ENCODE data around the gene GSG1L.

Gene GSG1L

DNA sequence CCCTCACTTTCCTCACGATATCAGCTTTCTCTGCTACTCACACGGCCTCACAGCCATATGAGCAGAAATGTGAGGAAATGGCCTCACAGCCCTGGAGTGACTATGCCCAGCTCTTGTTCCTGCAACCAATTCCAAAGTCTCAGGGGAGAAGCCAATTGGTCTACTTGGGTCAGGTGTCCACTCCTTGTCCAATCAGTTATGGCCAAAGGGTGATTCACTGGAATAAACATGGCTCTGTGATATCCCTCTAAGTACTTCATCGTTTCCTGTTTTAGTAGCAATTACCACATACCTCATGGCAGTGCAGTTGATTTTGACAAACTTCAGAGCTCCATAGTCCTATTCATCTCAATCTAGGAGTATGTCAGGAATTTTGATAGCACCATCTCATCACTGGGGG lies 318.2 kb downstream of the GSG1L start:
- TF ChIP-seq, protein P1, sequence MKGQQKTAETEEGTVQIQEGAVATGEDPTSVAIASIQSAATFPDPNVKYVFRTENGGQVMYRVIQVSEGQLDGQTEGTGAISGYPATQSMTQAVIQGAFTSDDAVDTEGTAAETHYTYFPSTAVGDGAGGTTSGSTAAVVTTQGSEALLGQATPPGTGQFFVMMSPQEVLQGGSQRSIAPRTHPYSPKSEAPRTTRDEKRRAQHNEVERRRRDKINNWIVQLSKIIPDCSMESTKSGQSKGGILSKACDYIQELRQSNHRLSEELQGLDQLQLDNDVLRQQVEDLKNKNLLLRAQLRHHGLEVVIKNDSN (IDR thresholded peaks at IDR 0.05): peak; percentile 62
- no peak for TF ChIP-seq YY1 (IDR thresholded peaks at IDR 0.05; ENCODE audit: low read depth)

DNA sequence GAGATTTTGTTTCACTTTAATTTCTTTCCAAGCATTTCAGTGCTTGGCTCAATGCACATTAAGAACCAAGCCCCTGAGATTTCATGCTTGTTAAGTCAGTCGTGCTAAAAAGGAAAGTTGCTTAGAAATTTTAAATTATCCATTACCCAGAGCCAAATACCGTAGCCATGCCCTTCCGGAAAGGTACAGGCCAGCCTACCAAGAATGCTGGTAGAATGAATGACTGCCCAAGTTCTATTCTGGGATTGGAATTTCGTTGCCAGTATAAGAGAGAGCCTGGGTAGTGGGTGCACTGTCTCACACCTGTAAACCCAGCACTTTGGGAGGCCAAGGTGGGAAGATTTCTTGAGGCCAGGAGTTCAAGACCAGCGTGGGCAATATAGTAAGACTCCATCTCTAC lies 319.6 kb downstream of the GSG1L start:
- TF ChIP-seq ZBTB7A (IDR thresholded peaks at IDR 0.05; ENCODE audit: low read depth): no peak
- TF ChIP-seq, protein P1 (IDR thresholded peaks at IDR 0.05): no peak
- TF ChIP-seq FOXM1 (IDR thresholded peaks at IDR 0.05; ENCODE audit: borderline replicate concordance, low read depth): no peak
- TF ChIP-seq RAD21 (IDR thresholded peaks at IDR 0.05; ENCODE audit: low read depth): no peak
- TF ChIP-seq TAF1 (IDR thresholded peaks at IDR 0.05; ENCODE audit: low read depth): no peak
- TF ChIP-seq, protein P2, sequence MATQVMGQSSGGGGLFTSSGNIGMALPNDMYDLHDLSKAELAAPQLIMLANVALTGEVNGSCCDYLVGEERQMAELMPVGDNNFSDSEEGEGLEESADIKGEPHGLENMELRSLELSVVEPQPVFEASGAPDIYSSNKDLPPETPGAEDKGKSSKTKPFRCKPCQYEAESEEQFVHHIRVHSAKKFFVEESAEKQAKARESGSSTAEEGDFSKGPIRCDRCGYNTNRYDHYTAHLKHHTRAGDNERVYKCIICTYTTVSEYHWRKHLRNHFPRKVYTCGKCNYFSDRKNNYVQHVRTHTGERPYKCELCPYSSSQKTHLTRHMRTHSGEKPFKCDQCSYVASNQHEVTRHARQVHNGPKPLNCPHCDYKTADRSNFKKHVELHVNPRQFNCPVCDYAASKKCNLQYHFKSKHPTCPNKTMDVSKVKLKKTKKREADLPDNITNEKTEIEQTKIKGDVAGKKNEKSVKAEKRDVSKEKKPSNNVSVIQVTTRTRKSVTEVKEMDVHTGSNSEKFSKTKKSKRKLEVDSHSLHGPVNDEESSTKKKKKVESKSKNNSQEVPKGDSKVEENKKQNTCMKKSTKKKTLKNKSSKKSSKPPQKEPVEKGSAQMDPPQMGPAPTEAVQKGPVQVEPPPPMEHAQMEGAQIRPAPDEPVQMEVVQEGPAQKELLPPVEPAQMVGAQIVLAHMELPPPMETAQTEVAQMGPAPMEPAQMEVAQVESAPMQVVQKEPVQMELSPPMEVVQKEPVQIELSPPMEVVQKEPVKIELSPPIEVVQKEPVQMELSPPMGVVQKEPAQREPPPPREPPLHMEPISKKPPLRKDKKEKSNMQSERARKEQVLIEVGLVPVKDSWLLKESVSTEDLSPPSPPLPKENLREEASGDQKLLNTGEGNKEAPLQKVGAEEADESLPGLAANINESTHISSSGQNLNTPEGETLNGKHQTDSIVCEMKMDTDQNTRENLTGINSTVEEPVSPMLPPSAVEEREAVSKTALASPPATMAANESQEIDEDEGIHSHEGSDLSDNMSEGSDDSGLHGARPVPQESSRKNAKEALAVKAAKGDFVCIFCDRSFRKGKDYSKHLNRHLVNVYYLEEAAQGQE (IDR thresholded peaks at IDR 0.05; ENCODE audit: low read depth): no peak
- no peak for TF ChIP-seq TCF12 (IDR thresholded peaks at IDR 0.05; ENCODE audit: low read depth)
- TF ChIP-seq EP300 (IDR thresholded peaks at IDR 0.05; ENCODE audit: borderline replicate concordance): no peak
- TF ChIP-seq YY1 (IDR thresholded peaks at IDR 0.05; ENCODE audit: low read depth): no peak
- no peak for TF ChIP-seq CEBPB (IDR thresholded peaks at IDR 0.05)
- no peak for TF ChIP-seq CREB1 (IDR thresholded peaks at IDR 0.05; ENCODE audit: low read depth)
- no peak for TF ChIP-seq NFIC (IDR thresholded peaks at IDR 0.05)
- TF ChIP-seq TEAD4 (IDR thresholded peaks at IDR 0.05): no peak
- TF ChIP-seq, protein P3, sequence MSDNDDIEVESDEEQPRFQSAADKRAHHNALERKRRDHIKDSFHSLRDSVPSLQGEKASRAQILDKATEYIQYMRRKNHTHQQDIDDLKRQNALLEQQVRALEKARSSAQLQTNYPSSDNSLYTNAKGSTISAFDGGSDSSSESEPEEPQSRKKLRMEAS (IDR thresholded peaks at IDR 0.05): no peak

DNA sequence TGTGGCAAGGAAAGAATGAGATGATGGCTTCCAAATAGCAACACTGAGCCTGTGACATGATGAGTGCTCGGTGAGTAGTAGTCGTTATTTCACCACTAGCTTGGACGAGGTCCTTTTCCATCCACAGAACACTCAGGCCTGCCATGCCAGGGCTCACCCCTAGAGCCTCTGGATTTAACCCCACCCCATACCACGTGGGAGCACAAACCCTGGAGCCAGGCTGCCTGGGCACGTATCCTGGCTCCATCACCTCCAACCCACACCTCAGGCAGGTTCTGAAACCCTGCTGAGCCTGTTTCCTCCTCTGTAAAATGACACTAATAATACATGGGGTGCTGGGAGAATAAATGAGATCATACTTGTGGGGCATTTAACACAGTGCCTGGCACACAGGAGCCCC lies 321.2 kb downstream of the GSG1L start:
- no peak for TF ChIP-seq ZBTB7A (IDR thresholded peaks at IDR 0.05; ENCODE audit: low read depth)

DNA sequence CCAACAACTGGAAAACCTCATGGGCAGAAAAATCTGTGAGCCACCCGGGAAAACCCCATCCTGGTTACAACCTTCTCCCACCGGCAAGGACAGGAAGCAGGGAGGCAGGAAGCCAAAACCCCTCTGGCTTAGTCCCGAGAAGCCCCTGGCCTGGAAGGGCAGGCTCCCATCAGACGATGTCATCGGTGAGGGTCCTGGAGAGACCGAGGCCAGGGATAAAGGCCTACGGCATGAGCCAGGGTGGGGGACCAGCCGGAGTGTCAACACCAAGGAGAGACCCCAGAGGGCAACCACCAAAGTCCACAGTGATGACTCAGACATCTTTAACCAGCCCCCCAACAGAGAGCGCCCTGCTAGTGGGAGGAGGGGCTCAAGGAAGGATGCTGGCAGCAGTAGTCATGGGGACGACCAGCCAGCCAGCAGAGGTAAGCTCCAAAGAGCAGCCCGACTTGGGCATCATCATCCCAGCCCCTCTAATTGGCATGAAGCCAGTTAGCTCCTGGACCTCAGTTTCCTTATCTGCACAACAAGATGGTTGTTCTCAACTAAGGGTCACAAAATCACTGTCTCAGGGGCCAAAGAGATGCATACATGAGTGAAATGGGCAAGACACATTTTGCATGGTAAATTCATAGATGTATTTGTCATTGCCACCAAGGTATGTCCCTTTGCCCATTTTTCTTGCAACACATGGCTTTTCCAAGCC lies 322.9 kb downstream of the GSG1L start:
- TF ChIP-seq CEBPB (IDR thresholded peaks at IDR 0.05) (no peak), TAF1 (IDR thresholded peaks at IDR 0.05; ENCODE audit: low read depth) (no peak), RAD21 (IDR thresholded peaks at IDR 0.05; ENCODE audit: low read depth) (no peak), EP300 (IDR thresholded peaks at IDR 0.05; ENCODE audit: borderline replicate concordance) (no peak), ZBTB7A (IDR thresholded peaks at IDR 0.05; ENCODE audit: low read depth) (no peak), FOXM1 (IDR thresholded peaks at IDR 0.05; ENCODE audit: borderline replicate concordance, low read depth) (no peak), TCF12 (IDR thresholded peaks at IDR 0.05; ENCODE audit: low read depth) (no peak), EGR1 (IDR thresholded peaks at IDR 0.05) (no peak), YY1 (IDR thresholded peaks at IDR 0.05; ENCODE audit: low read depth) (no peak), TEAD4 (IDR thresholded peaks at IDR 0.05) (no peak), CREB1 (IDR thresholded peaks at IDR 0.05; ENCODE audit: low read depth) (no peak), NFIC (IDR thresholded peaks at IDR 0.05) (no peak)
- TF ChIP-seq, protein P3 (IDR thresholded peaks at IDR 0.05): no peak
- TF ChIP-seq, protein P1 (IDR thresholded peaks at IDR 0.05): no peak
- TF ChIP-seq, protein P2 (IDR thresholded peaks at IDR 0.05; ENCODE audit: low read depth): no peak

DNA sequence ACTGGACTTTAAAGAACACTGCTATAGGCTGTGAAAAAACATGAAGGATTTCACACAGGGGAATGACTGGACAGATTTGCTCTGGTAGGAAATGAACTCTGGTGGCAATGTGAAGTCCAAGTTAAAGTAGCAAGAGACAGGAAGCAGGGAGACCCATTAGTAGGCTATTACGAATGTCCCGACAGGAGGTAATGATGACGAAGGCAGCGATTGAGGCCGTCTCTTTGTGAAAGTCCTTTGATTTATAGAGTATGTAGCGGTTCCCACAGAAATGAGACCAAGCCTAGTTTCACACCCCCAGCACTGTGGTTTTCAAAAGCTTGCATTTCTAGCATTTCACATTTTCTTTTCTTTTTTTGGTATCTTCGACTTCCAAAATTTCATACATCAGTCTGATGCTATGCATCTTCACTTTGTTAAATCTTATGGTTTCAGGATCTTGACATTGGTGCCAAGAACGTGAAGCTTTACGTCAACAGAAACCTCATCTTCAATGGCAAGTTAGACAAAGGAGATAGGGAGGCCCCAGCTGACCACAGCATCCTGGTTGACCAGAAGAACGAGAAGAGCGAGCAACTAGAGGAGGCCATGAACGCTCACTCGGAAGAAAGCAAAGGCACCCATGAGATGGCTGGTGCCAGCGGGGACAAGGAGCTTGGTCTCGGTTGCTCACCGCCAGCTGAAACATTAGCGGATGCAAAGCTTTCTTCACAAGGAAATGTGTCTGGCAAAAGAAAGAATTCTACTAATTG lies 323.7 kb downstream of the GSG1L start:
- TF ChIP-seq EP300 (IDR thresholded peaks at IDR 0.05; ENCODE audit: borderline replicate concordance): no peak
- no peak for TF ChIP-seq TAF1 (IDR thresholded peaks at IDR 0.05; ENCODE audit: low read depth)
- TF ChIP-seq YY1 (IDR thresholded peaks at IDR 0.05; ENCODE audit: low read depth): no peak
- no peak for TF ChIP-seq TEAD4 (IDR thresholded peaks at IDR 0.05)
- no peak for TF ChIP-seq FOXM1 (IDR thresholded peaks at IDR 0.05; ENCODE audit: borderline replicate concordance, low read depth)
- no peak for TF ChIP-seq EGR1 (IDR thresholded peaks at IDR 0.05)
- no peak for TF ChIP-seq TCF12 (IDR thresholded peaks at IDR 0.05; ENCODE audit: low read depth)
- TF ChIP-seq, protein P3 (IDR thresholded peaks at IDR 0.05): no peak
- TF ChIP-seq NFIC (IDR thresholded peaks at IDR 0.05): no peak
- TF ChIP-seq, protein P2 (IDR thresholded peaks at IDR 0.05; ENCODE audit: low read depth): no peak
- no peak for TF ChIP-seq CEBPB (IDR thresholded peaks at IDR 0.05)
- TF ChIP-seq CREB1 (IDR thresholded peaks at IDR 0.05; ENCODE audit: low read depth): no peak
- TF ChIP-seq, protein P1 (IDR thresholded peaks at IDR 0.05): no peak
